H1 (cell line): Measurements from ENCODE around the gene MYLK. TPM values are rescaled to one million over a fixed set of nuclear protein-coding genes. Genes with fewer than 3 reads are reported as not detected.

ENCODE experiments used
- CTCF ChIA-PET: fragments of 300-600 bp; sonication (Branson Sonifier 250); formaldehyde crosslinking; loops from one replicate; lab custom pipeline; 2021; ENCODE audit not compliant: partially characterized antibody; lab: Charles Lee
- POLR2A ChIA-PET: fragments of 300-600 bp; sonication (Branson Sonifier 250); formaldehyde crosslinking; loops from one replicate; lab custom pipeline; 2021; ENCODE audit warnings: inconsistent platforms; ENCODE audit not compliant: partially characterized antibody; lab: Charles Lee
- DNase-seq, 2 experiments: peaks; one replicate each; pipeline versions ENCODE4 v3.0.0 to v3.0.0-alpha.2; 2010 to 2022; ENCODE audit warnings: low spot score in 2 of 2, low read depth in 1 of 2, mixed read lengths in 1 of 2
- FAIRE-seq: peaks from 2 replicates; lab custom pipeline; 2011; peaks lifted over from hg19 to GRCh38; lab: Jason Lieb, UNC
- H2AFZ ChIP-seq: 2 replicates; pipeline ENCODE4 v1.8.1; 2012; ENCODE audit warnings: low read length, inconsistent platforms
- H2AK5ac ChIP-seq: 2 replicates; pipeline ENCODE4 v1.6.1; 2013; ENCODE audit warnings: low read depth, low read length
- H2BK120ac ChIP-seq: replicated peaks from 2 replicates; pipeline ENCODE3; 2013; ENCODE audit warnings: low read depth, low read length, inconsistent platforms
- H2BK12ac ChIP-seq: 2 replicates; pipeline ENCODE4 v1.6.1; 2013; ENCODE audit warnings: low read depth, low read length
- H2BK15ac ChIP-seq: 2 replicates; pipeline ENCODE4 v1.6.1; 2013; ENCODE audit warnings: low read length
- H2BK20ac ChIP-seq: 2 replicates; pipeline ENCODE4 v1.6.1; 2013; ENCODE audit warnings: low read length
- H2BK5ac ChIP-seq: 2 replicates; pipeline ENCODE4 v1.6.1; 2013; ENCODE audit warnings: low read depth, low read length
- H3K14ac ChIP-seq: 2 replicates; pipeline ENCODE4 v1.6.1; 2013; ENCODE audit warnings: inconsistent platforms; ENCODE audit not compliant: insufficient read length
- H3K18ac ChIP-seq: 2 replicates; pipeline ENCODE4 v1.6.1; 2013; ENCODE audit warnings: low read length; ENCODE audit errors: extremely low read depth
- H3K23ac ChIP-seq: 2 replicates; pipeline ENCODE4 v1.6.1; 2013; ENCODE audit warnings: inconsistent platforms; ENCODE audit not compliant: insufficient read length
- H3K23me2 ChIP-seq: 2 replicates; pipeline ENCODE4 v1.6.1; 2013; ENCODE audit warnings: low read depth, low read length
- H3K27ac ChIP-seq: 2 replicates; pipeline ENCODE4 v1.6.1; 2011; ENCODE audit warnings: low read depth, low read length, inconsistent platforms
- H3K27me3 ChIP-seq, 4 experiments: replicated peaks in 1 of 4; 1 replicate in 1 of 4; 2 replicates in 3 of 4; pipeline versions ENCODE4 v1.6.1 to v1.8.1; 2011 to 2013; ENCODE audit warnings: low read length in 3 of 4, mild to moderate bottlenecking in 3 of 4, inconsistent platforms in 2 of 4, mixed read lengths in 2 of 4, moderate library complexity in 1 of 4; ENCODE audit not compliant: control insufficient read depth in 3 of 4, insufficient read depth in 3 of 4; ENCODE audit errors: extremely low read depth in 1 of 4
- H3K36me3 ChIP-seq, 4 experiments: 2 replicates each; pipeline versions ENCODE4 v1.6.1 to v1.8.1; 2011 to 2013; ENCODE audit warnings: mild to moderate bottlenecking in 4 of 4, low read length in 3 of 4, moderate library complexity in 2 of 4, control low read depth in 1 of 4, inconsistent platforms in 1 of 4; ENCODE audit not compliant: insufficient read depth in 4 of 4, control insufficient read depth in 2 of 4
- H3K4ac ChIP-seq: replicated peaks from 2 replicates; pipeline ENCODE3; 2013; ENCODE audit warnings: low read length, low read depth, mixed read lengths, inconsistent platforms; ENCODE audit not compliant: insufficient read length
- H3K4me1 ChIP-seq, 4 experiments: replicated peaks in 1 of 4; 1 replicate in 1 of 4; 2 replicates in 3 of 4; pipeline versions ENCODE4 v1.6.1 to v1.8.1; 2011 to 2013; ENCODE audit warnings: low read length in 3 of 4, inconsistent platforms in 2 of 4, mixed read lengths in 1 of 4; ENCODE audit not compliant: insufficient read depth in 4 of 4, control insufficient read depth in 3 of 4
- H3K4me2 ChIP-seq, 2 experiments: 2 replicates each; pipeline versions ENCODE4 v1.6.1 to v1.8.1; 2011 to 2013; ENCODE audit warnings: low read depth in 2 of 2, low read length in 2 of 2, control low read depth in 1 of 2, inconsistent platforms in 1 of 2, mild to moderate bottlenecking in 1 of 2; ENCODE audit not compliant: insufficient read depth in 1 of 2
- H3K4me3 ChIP-seq, 4 experiments: fragments of 200-600, 300-600 bp in 1 of 4; sonication (generic), shearing (Covaris generic), sonication (Bioruptor Twin) in 1 of 4; 2 replicates each; pipeline versions ENCODE4 v1.5.1 to v1.8.1; 2011 to 2016; ENCODE audit warnings: low read length in 4 of 4, low read depth in 3 of 4, control low read depth in 2 of 4, inconsistent platforms in 2 of 4, mild to moderate bottlenecking in 2 of 4, mixed read lengths in 1 of 4, moderate library complexity in 1 of 4; ENCODE audit not compliant: insufficient read depth in 2 of 4; ENCODE audit errors: extremely low read depth in 1 of 4
- H3K56ac ChIP-seq: replicated peaks from 2 replicates; pipeline ENCODE3; 2013; ENCODE audit warnings: low read depth, mild to moderate bottlenecking, mixed read lengths, low read length, inconsistent platforms; ENCODE audit not compliant: insufficient read length
- H3K79me1 ChIP-seq: 2 replicates; pipeline ENCODE4 v1.6.1; 2013; ENCODE audit warnings: low read depth, low read length, control low read depth
- H3K79me2 ChIP-seq, 2 experiments: 2 replicates each; pipeline versions ENCODE4 v1.6.1 to v1.8.1; 2012 to 2013; ENCODE audit warnings: low read length in 2 of 2, mild to moderate bottlenecking in 2 of 2, inconsistent platforms in 1 of 2; ENCODE audit not compliant: insufficient read depth in 2 of 2, control insufficient read depth in 1 of 2
- H3K9ac ChIP-seq, 4 experiments: replicated peaks in 1 of 4; 1 replicate in 1 of 4; 2 replicates in 3 of 4; pipeline versions ENCODE4 v1.6.1 to v1.8.1; 2011 to 2013; ENCODE audit warnings: low read depth in 3 of 4, low read length in 3 of 4, control low read depth in 2 of 4, mild to moderate bottlenecking in 2 of 4, moderate library complexity in 2 of 4, inconsistent platforms in 1 of 4; ENCODE audit errors: extremely low read depth in 1 of 4
- H3K9me3 ChIP-seq, 2 experiments: 2 replicates each; pipeline versions ENCODE4 v1.6.1 to v1.8.1; 2012 to 2013; ENCODE audit warnings: mild to moderate bottlenecking in 2 of 2, moderate library complexity in 2 of 2, control low read depth in 1 of 2, inconsistent platforms in 1 of 2, low read depth in 1 of 2, low read length in 1 of 2, mixed read lengths in 1 of 2; ENCODE audit not compliant: insufficient read depth in 2 of 2
- H4K20me1 ChIP-seq, 2 experiments: replicated peaks in 1 of 2; 2 replicates each; pipeline versions ENCODE3 to v1.8.1; 2011 to 2013; ENCODE audit warnings: inconsistent platforms in 2 of 2, low read length in 2 of 2, mild to moderate bottlenecking in 1 of 2; ENCODE audit not compliant: insufficient read depth in 2 of 2, control insufficient read depth in 1 of 2
- H4K5ac ChIP-seq: 2 replicates; pipeline ENCODE4 v1.6.1; 2013; ENCODE audit warnings: low read length, low read depth, mixed read lengths, inconsistent platforms; ENCODE audit not compliant: insufficient read length
- H4K8ac ChIP-seq: 2 replicates; pipeline ENCODE4 v1.8.0; 2013; ENCODE audit warnings: mild to moderate bottlenecking, moderate library complexity, low read length, inconsistent platforms; ENCODE audit not compliant: insufficient read depth; ENCODE audit errors: extremely low read depth
- H4K91ac ChIP-seq: replicated peaks from 2 replicates; pipeline ENCODE3; 2013; ENCODE audit warnings: low read length, mixed read lengths, inconsistent platforms; ENCODE audit not compliant: insufficient read length
- EP300 ChIP-seq, 2 experiments: IDR thresholded peaks; 1 replicate in 1 of 2; 2 replicates in 1 of 2; pipeline ENCODE4 v1.6.1; 2011 to 2012; ENCODE audit warnings: low read depth in 2 of 2, low read length in 2 of 2, mild to moderate bottlenecking in 2 of 2, borderline replicate concordance in 1 of 2, inconsistent platforms in 1 of 2, moderate library complexity in 1 of 2
- JUN ChIP-seq: IDR thresholded peaks from 2 replicates; pipeline ENCODE4 v1.6.1; 2011; ENCODE audit warnings: low read depth, mild to moderate bottlenecking, improper control_type of control experiment, low read length
- NANOG ChIP-seq: IDR thresholded peaks from 2 replicates; pipeline ENCODE4 v1.6.1; 2011; ENCODE audit warnings: low read length, low read depth, mild to moderate bottlenecking, inconsistent platforms; ENCODE audit not compliant: insufficient read depth, poor library complexity, severe bottlenecking
- NRF1 ChIP-seq: IDR thresholded peaks from 2 replicates; pipeline ENCODE4 v1.6.1; 2011; ENCODE audit warnings: mild to moderate bottlenecking, low read depth, low read length, improper control_type of control experiment
- POLR2AphosphoS5 ChIP-seq: IDR thresholded peaks from 2 replicates; pipeline ENCODE4 v1.6.1; 2011; ENCODE audit warnings: low read depth, low read length
- SRF ChIP-seq: IDR thresholded peaks from 2 replicates; pipeline ENCODE4 v1.6.1; 2011; ENCODE audit warnings: mild to moderate bottlenecking, low read depth, low read length, moderate library complexity
- polyA plus RNA-seq, 7 experiments: library from polyadenylated mRNA; depleted of rRNA in 3 of 7; stranded (reverse) in 5 of 7; unstranded in 2 of 7; fragments of >200 nt in 5 of 7; fragments of 200-250 nt in 2 of 7; gene quantifications; 1 replicate in 5 of 7; 2 replicates in 1 of 7; 4 replicates in 1 of 7; pipeline versions ENCODE4 v1.2.1 to v1.2.3, GENCODE V29; 2011 to 2013; ENCODE audit warnings: missing spikeins in 2 of 7, mixed read lengths in 2 of 7
- total RNA-seq: library from RNA; stranded (reverse); fragmentation: NEBNext Ultra II Directional; extraction: Animal tissue kit (Norgen Biotek cat#: 25700); gene quantifications from 2 replicates; pipeline ENCODE4 v1.2.1, GENCODE V29; 2021

Gene MYLK
- total and polyA plus RNA-seq, 2 of the 8 experiments (the other 6 are each of a cell fraction or from before 2014, with no cell fraction given): 11.6 to 21.3 TPM

- no peaks in the 10 kb centered on the region for H3K9me3 ChIP-seq
- no peak overlapping the region for H2BK12ac ChIP-seq
- H3K4me1 ChIP-seq: no peaks in the 10 kb centered on the region
- TF ChIP-seq NANOG (no peak), EP300 (IDR thresholded peaks at IDR 0.05; ENCODE audit: borderline replicate concordance in 1 of 2, low read depth in 2 of 2, low read length in 2 of 2) (no peak), SRF (no peak), JUN (no peak), NRF1 (no peak), POLR2AphosphoS5 (no peak)
- H3K79me2 ChIP-seq: no peaks in the 10 kb centered on the region
- no peaks in the 10 kb centered on the region for H3K27me3 ChIP-seq
- H3K14ac ChIP-seq: no peak overlapping the region
- H3K23ac ChIP-seq: no peak overlapping the region
- no peak overlapping the region for H2BK5ac ChIP-seq
- FAIRE-seq (no peak), DNase-seq (no peak)
- no peaks in the 10 kb centered on the region for H4K20me1 ChIP-seq
- H3K4me3 ChIP-seq: no peak overlapping the region
- no peak overlapping the region for H4K8ac ChIP-seq
- no peak overlapping the region for H2BK20ac ChIP-seq
- ChIA-PET POLR2A (interaction anchor here (1.1 kb wide), 1 partner anchor 9 kb away, joined by 3 read pairs; no protein-coding TSS in a partner anchor), CTCF (interaction anchor here (1.6 kb wide), 1 partner anchor 41 kb away, joined by 5 read pairs; no protein-coding TSS in a partner anchor)
- H3K27ac ChIP-seq: no peak overlapping the region
- H3K4me2 ChIP-seq: no peak overlapping the region
- H3K36me3 ChIP-seq: peaks cover 0 to 7% (median 3%) of the 10 kb centered on the region in 4 experiments; a peak in 3 of 8 replicates
- H3K9ac ChIP-seq: no peak overlapping the region
- no peak overlapping the region for H2AK5ac ChIP-seq
- H4K91ac ChIP-seq: no peak overlapping the region
- no peak overlapping the region for H3K18ac ChIP-seq
- no peak overlapping the region for H2BK15ac ChIP-seq
- H3K23me2 ChIP-seq: no peaks in the 10 kb centered on the region
- H3K4ac ChIP-seq: no peak overlapping the region
- H2BK120ac ChIP-seq: no peak overlapping the region
- H3K79me1 ChIP-seq: no peaks in the 10 kb centered on the region
- no peak overlapping the region for H4K5ac ChIP-seq
- H3K56ac ChIP-seq: no peak overlapping the region
- no peak overlapping the region for H2AFZ ChIP-seq
These were observed 273.1 kb downstream of the MYLK start for GRCh38 chr3:123611082-123611481.
